ENCODE results near the gene NFATC3.

The NFATC3 gene

GRCh38 chr16:68049449-68049848, 35.7 kb upstream of the NFATC3 start:
- TF ChIP-seq CTCF (IDR thresholded peaks at IDR 0.05; ENCODE audit: insufficient read depth, low read depth, low read length, missing control alignments), result no peak
- no peak overlapping the region for H3K4me3 ChIP-seq (ENCODE audit: low read length)
- DNase-seq (ENCODE audit: low read depth), result no peak

- TF ChIP-seq CTCF (IDR thresholded peaks at IDR 0.05; ENCODE audit: insufficient read depth, low read depth, low read length, missing control alignments), result no peak
- no peak overlapping the region for H3K4me3 ChIP-seq (ENCODE audit: low read length)
- no peak for DNase-seq (ENCODE audit: low read depth)
Observed at GRCh38 chr16:68055395-68055794, 29.8 kb upstream of the NFATC3 start.

GRCh38 chr16:68059804-68060203, 25.4 kb upstream of the NFATC3 start:
- no peak for DNase-seq (ENCODE audit: low read depth)
- H3K4me3 ChIP-seq (ENCODE audit: low read length), result no peak overlapping the region
- no peak for TF ChIP-seq CTCF (IDR thresholded peaks at IDR 0.05; ENCODE audit: insufficient read depth, low read depth, low read length, missing control alignments)

- H3K4me3 ChIP-seq (ENCODE audit: low read length), result no peak overlapping the region
- no peak for TF ChIP-seq CTCF (IDR thresholded peaks at IDR 0.05; ENCODE audit: insufficient read depth, low read depth, low read length, missing control alignments)
- no peak for DNase-seq (ENCODE audit: low read depth)
Observed at GRCh38 chr16:68061396-68061795, 23.8 kb upstream of the NFATC3 start.

- TF ChIP-seq CTCF (IDR thresholded peaks at IDR 0.05; ENCODE audit: insufficient read depth, low read depth, low read length, missing control alignments), result no peak
- no peak overlapping the region for H3K4me3 ChIP-seq (ENCODE audit: low read length)
- no peak for DNase-seq (ENCODE audit: low read depth)
Observed at GRCh38 chr16:68062910-68063393, 22.2 kb upstream of the NFATC3 start.

GRCh38 chr16:68064791-68065365, 20.3 kb upstream of the NFATC3 start:
- H3K4me3 ChIP-seq (ENCODE audit: low read length), result no peak overlapping the region
- peak; percentile 85 for TF ChIP-seq CTCF (IDR thresholded peaks at IDR 0.05; ENCODE audit: insufficient read depth, low read depth, low read length, missing control alignments)
- peak; percentile 80 for DNase-seq (ENCODE audit: low read depth)

GRCh38 chr16:68065716-68066305, 19.4 kb upstream of the NFATC3 start:
- H3K4me3 ChIP-seq (ENCODE audit: low read length), result no peak overlapping the region
- DNase-seq (ENCODE audit: low read depth), result peak; percentile 36
- no peak for TF ChIP-seq CTCF (IDR thresholded peaks at IDR 0.05; ENCODE audit: insufficient read depth, low read depth, low read length, missing control alignments)

Measured in epithelial cell of esophagus (primary cell).